ENCODE data around the gene NOX3.

NOX3 gene

DNA sequence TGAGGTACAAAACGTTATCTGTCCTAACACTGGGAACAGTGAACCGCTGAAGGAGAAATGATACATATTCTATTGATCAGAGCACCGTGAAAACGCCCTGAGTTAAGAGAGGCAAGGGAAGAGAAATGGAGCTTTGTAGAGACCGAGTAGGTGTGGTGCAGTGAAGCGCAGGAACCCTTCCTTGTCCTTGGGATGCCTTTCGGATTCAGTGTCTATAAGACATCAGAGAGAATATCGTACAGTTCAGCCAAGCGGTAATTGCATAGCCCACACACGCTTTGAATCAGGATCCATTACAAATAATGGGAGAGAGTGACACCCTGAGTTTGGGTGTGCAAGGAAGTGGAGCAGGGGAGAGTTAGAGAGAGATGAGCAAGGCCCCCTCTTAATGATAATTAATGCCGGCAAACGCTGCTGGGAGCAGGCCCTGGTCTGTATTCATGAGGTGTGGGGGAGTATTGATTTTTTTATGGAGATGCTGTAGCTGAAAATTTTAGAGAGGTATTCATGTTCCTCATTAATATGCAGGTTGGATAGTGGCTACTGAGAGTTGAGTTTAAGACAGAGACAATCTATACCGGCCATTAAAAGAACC is 20.7 kb downstream of the NOX3 start:
- H3K27me3 ChIP-seq (ENCODE audit: insufficient read depth, low read depth) = no peaks in the 10 kb centered on the region
- H3K4me2 ChIP-seq = no peak overlapping the region
- H2AFZ ChIP-seq (ENCODE audit: low read depth) = no peak overlapping the region
- H3K27ac ChIP-seq = no peak overlapping the region
- no peak overlapping the region for H3K4me3 ChIP-seq (IDR thresholded peaks at IDR 0.05; ENCODE audit: insufficient read depth, low read depth, low read length)
- no peaks in the 10 kb centered on the region for H4K20me1 ChIP-seq (ENCODE audit: insufficient read depth)
- H3K4me1 ChIP-seq (ENCODE audit: low read depth, poor library complexity, severe bottlenecking) = no peaks in the 10 kb centered on the region
- no peak overlapping the region for H3K9ac ChIP-seq
- no peak for TF ChIP-seq CTCF (conservative IDR thresholded peaks at IDR 0.05; ENCODE audit: low read depth, low read length)
- H3K79me2 ChIP-seq (ENCODE audit: insufficient read depth, low read depth) = no peaks in the 10 kb centered on the region
- no peaks in the 10 kb centered on the region for H3K36me3 ChIP-seq (ENCODE audit: insufficient read depth)

DNA sequence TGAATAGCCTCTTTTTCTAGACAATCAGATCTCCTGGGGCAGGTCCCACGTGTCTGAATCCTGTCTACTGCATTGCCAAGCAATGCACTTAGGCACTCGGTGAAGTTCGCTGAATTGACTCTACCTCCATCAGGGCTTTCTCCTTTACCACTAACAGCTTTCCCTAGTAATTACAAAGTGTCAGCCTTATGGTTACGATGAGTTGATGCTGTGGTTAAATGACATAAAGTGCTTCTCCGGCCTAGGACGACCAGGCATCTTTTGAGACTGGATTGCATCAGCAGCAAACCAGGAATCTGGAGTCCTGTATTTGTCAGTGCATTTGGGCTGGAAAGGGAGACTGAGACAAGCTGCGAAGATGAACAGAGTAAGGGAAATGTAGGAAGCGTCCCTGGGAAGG is 21.5 kb downstream of the NOX3 start:
- Histone ChIP-seq H3K4me1 (ENCODE audit: low read depth, poor library complexity, severe bottlenecking) (no peaks in the 10 kb centered on the region), H3K27ac (no peak overlapping the region), H3K9ac (no peak overlapping the region), H3K36me3 (ENCODE audit: insufficient read depth) (no peaks in the 10 kb centered on the region), H4K20me1 (ENCODE audit: insufficient read depth) (no peaks in the 10 kb centered on the region), H2AFZ (ENCODE audit: low read depth) (no peak overlapping the region), H3K27me3 (ENCODE audit: insufficient read depth, low read depth) (no peaks in the 10 kb centered on the region), H3K4me2 (no peak overlapping the region), H3K4me3 (IDR thresholded peaks at IDR 0.05; ENCODE audit: insufficient read depth, low read depth, low read length) (no peak overlapping the region), H3K79me2 (ENCODE audit: insufficient read depth, low read depth) (no peaks in the 10 kb centered on the region)
- no peak for TF ChIP-seq CTCF (conservative IDR thresholded peaks at IDR 0.05; ENCODE audit: low read depth, low read length)

- no peaks in the 10 kb centered on the region for H3K79me2 ChIP-seq (ENCODE audit: insufficient read depth, low read depth)
- H3K36me3 ChIP-seq (ENCODE audit: insufficient read depth) = no peaks in the 10 kb centered on the region
- no peak overlapping the region for H3K4me3 ChIP-seq (IDR thresholded peaks at IDR 0.05; ENCODE audit: insufficient read depth, low read depth, low read length)
- no peaks in the 10 kb centered on the region for H3K27me3 ChIP-seq (ENCODE audit: insufficient read depth, low read depth)
- H2AFZ ChIP-seq (ENCODE audit: low read depth) = no peak overlapping the region
- H3K9ac ChIP-seq = no peak overlapping the region
- H3K4me2 ChIP-seq = no peak overlapping the region
- H3K4me1 ChIP-seq (ENCODE audit: low read depth, poor library complexity, severe bottlenecking) = no peaks in the 10 kb centered on the region
- H3K27ac ChIP-seq = no peak overlapping the region
- no peak for TF ChIP-seq CTCF (conservative IDR thresholded peaks at IDR 0.05; ENCODE audit: low read depth, low read length)
- no peaks in the 10 kb centered on the region for H4K20me1 ChIP-seq (ENCODE audit: insufficient read depth)
These were observed 23.3 kb downstream of the NOX3 start for GRCh38 chr6:155432293-155432692.

DNA sequence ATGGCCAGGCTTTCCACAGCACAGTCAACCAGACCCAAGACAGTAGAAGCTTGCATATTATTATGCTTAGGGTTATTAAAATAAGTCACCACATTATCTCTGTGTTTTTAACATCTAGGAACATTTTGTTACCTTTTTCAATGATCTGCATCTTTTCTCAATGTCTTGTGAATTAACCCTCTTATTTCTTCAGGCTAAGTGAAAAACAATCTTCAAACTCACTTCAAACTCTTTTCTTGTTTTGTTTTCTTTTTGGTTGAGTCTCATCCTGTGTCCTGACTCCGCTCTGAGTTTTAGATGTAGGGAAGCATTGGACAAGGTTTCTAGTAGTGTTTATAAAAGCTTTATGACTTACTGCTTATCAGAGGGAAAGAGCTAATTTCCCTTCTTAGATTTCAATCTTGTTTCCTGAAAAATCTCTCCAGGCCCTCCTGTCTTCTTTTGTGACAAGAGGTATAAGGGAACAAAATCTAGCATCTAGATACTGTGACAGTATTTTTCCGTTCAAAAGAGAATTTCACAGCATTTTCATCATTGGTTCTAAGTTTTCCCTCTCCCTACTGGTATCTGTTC is 26.2 kb downstream of the NOX3 start:
- H3K4me2 ChIP-seq = no peak overlapping the region
- no peak overlapping the region for H3K27ac ChIP-seq
- H2AFZ ChIP-seq (ENCODE audit: low read depth) = no peak overlapping the region
- no peaks in the 10 kb centered on the region for H3K4me1 ChIP-seq (ENCODE audit: low read depth, poor library complexity, severe bottlenecking)
- TF ChIP-seq CTCF (conservative IDR thresholded peaks at IDR 0.05; ENCODE audit: low read depth, low read length) = no peak
- H4K20me1 ChIP-seq (ENCODE audit: insufficient read depth) = no peaks in the 10 kb centered on the region
- H3K9ac ChIP-seq = no peak overlapping the region
- no peaks in the 10 kb centered on the region for H3K27me3 ChIP-seq (ENCODE audit: insufficient read depth, low read depth)
- H3K79me2 ChIP-seq (ENCODE audit: insufficient read depth, low read depth) = no peaks in the 10 kb centered on the region
- no peaks in the 10 kb centered on the region for H3K36me3 ChIP-seq (ENCODE audit: insufficient read depth)
- H3K4me3 ChIP-seq (IDR thresholded peaks at IDR 0.05; ENCODE audit: insufficient read depth, low read depth, low read length) = no peak overlapping the region
